SK-N-MC (cell line): ENCODE data around the gene TBCB.

Experiments
- DNase-seq: peaks from one replicate; pipeline ENCODE4 v3.0.0-alpha.2; 2011; ENCODE audit warnings: low read depth, low spot score
- H3K27ac ChIP-seq: fragments of 200-600 bp; sonication (generic); 2 replicates; pipeline ENCODE4 v1.5.1; 2016; ENCODE audit warnings: mixed run types
- H3K36me3 ChIP-seq: fragments of 200-600 bp; sonication (generic); 2 replicates; pipeline ENCODE4 v1.6.1; 2017; ENCODE audit warnings: antibody characterized with exemption, low read length, mixed read lengths; ENCODE audit not compliant: insufficient read depth
- H3K4me3 ChIP-seq: fragments of 200-600 bp; sonication (generic); 2 replicates; pipeline ENCODE4 v1.5.1; 2016
- H3K9ac ChIP-seq: fragments of 200-600 bp; sonication (generic); 2 replicates; pipeline ENCODE4 v1.8.0; 2017; ENCODE audit warnings: mixed run types, mixed read lengths; ENCODE audit not compliant: insufficient read length
- H3K9me3 ChIP-seq: fragments of 200-600 bp; sonication (generic); 2 replicates; pipeline ENCODE4 v1.6.1; 2017; ENCODE audit warnings: low read depth, mild to moderate bottlenecking, antibody characterized with exemption, low read length, moderate library complexity, mixed read lengths
- EZH2 ChIP-seq: fragments of 200-600 bp; sonication (generic); IDR thresholded peaks from one replicate; pipeline ENCODE4 v1.6.1; 2017; ENCODE audit warnings: antibody characterized with exemption
- FOXP2 ChIP-seq: optimal IDR thresholded peaks from 2 replicates; pipeline ENCODE3; 2011; ENCODE audit warnings: mild to moderate bottlenecking, moderate library complexity; ENCODE audit not compliant: insufficient read depth; ENCODE audit errors: extremely low read length, control extremely low read depth
- POLR2AphosphoS5 ChIP-seq: IDR thresholded peaks from 2 replicates; pipeline ENCODE4 v1.6.1; 2012; ENCODE audit warnings: mild to moderate bottlenecking, low read depth, low read length, borderline replicate concordance

The TBCB gene

GRCh38 chr19:36097036-36097435 lies 18.2 kb upstream of the TBCB start:
- TF ChIP-seq POLR2AphosphoS5, result no peak
- TF ChIP-seq EZH2, result no peak
- no peak for TF ChIP-seq FOXP2
- DNase-seq, result no peak
- Histone ChIP-seq H3K36me3 (peaks cover 19% of the 10 kb centered on the region; the same call in 1 of the 2 replicates), H3K27ac (no peak overlapping the region), H3K9me3 (no peaks in the 10 kb centered on the region), H3K4me3 (no peak overlapping the region), H3K9ac (no peak overlapping the region)

DNA sequence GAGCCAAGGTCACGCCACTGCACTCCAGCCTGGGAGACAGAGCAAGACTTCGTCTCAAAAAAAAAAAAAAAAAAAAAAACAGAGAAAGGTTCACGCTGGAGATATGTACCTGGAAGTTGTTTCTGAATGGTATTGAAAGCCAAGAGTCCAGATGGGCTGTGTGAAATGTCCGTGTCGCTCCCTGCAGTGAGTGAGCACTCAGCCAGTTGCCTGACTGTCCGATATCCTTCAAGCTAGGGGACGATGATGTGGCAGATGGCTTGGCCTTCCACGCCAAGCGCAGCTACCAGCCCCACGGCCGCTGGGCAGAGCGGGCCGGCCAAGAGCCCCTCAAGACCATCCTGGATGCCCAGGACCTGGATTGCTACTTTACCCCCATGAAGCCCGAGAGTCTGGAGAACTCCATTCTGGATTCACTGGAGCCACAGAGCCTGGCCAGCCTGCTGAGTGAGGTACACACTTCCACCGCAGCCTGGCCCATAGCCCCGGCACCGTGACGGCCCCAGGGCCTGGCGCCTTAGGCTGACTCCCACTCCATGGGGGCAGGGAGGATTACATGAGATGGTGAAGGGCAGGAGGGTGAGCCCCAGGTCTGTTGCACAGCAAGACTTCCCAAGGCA lies 16.0 kb upstream of the TBCB start:
- DNase-seq, result no peak
- no peak for TF ChIP-seq EZH2
- TF ChIP-seq POLR2AphosphoS5, result no peak
- no peak for TF ChIP-seq FOXP2
- H3K9ac ChIP-seq, result no peak overlapping the region
- no peaks in the 10 kb centered on the region for H3K9me3 ChIP-seq
- no peak overlapping the region for H3K27ac ChIP-seq
- H3K36me3 ChIP-seq, result peaks cover 11% of the 10 kb centered on the region; the same call in 1 of the 2 replicates
- H3K4me3 ChIP-seq, result no peak overlapping the region

DNA sequence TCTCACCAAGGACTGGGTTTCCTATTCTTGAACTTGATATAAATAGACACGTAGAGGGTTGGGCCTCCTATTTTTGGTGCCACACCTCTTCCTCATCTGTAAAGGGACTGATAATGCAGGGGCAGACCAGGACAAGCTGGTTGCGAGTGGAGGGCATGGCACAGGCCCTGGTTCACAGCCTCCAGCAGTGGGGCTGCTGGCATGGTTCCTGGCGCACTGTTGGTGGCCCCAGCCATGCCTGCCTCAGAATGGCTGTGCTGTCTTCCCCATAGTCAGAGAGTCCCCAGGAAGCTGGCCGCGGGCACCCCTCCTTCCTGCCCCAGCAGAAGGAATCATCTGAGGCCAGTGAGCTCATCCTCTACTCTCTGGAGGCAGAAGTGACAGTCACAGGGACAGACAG lies 14.8 kb upstream of the TBCB start:
- H3K4me3 ChIP-seq, result no peak overlapping the region
- peaks cover 22% of the 10 kb centered on the region; the same call in 1 of the 2 replicates for H3K36me3 ChIP-seq
- no peaks in the 10 kb centered on the region for H3K9me3 ChIP-seq
- no peak overlapping the region for H3K27ac ChIP-seq
- no peak for TF ChIP-seq POLR2AphosphoS5
- no peak for TF ChIP-seq EZH2
- no peak for TF ChIP-seq FOXP2
- no peak overlapping the region for H3K9ac ChIP-seq
- no peak for DNase-seq

DNA sequence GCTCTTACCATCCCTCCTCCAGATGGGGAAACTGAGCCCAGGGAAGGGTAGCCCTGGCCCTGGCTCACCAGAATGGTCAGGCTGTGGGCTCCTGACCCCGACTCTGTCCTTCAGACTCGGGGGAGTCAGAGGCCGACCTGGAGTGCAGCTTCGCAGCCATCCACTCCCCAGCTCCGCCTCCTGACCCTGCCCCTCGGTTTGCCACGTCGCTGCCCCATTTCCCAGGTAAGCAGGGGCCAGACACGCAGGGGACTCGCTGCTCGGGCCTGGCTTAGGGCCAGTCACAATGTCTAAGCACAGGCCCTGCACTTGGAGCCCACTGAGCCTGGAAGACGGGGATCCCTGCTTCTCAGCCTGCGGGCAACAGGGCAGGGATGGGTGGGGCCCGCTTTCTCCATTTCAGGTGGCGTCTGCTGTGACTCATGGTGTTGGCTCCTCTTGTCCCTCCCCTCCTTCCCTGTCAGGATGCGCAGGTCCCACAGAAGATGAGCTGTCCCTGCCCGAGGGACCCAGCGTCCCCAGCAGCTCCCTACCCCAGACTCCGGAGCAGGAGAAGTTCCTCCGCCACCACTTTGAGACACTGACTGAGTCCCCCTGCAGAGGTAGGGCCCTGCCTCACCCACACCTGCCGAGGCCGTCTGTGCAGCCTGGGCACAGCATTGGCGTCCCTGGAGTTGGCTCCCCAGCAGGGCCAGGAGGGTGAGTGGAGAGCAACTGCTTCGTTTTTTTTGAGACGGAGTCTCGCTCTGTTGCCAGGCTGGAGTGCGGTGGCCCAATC lies 13.5 kb upstream of the TBCB start:
- no peaks in the 10 kb centered on the region for H3K9me3 ChIP-seq
- no peak overlapping the region for H3K4me3 ChIP-seq
- H3K9ac ChIP-seq, result no peak overlapping the region
- TF ChIP-seq POLR2AphosphoS5 (no peak), FOXP2 (no peak), EZH2 (no peak)
- no peak for DNase-seq
- H3K36me3 ChIP-seq, result peaks cover 22% of the 10 kb centered on the region; the same call in 1 of the 2 replicates
- no peak overlapping the region for H3K27ac ChIP-seq

DNA sequence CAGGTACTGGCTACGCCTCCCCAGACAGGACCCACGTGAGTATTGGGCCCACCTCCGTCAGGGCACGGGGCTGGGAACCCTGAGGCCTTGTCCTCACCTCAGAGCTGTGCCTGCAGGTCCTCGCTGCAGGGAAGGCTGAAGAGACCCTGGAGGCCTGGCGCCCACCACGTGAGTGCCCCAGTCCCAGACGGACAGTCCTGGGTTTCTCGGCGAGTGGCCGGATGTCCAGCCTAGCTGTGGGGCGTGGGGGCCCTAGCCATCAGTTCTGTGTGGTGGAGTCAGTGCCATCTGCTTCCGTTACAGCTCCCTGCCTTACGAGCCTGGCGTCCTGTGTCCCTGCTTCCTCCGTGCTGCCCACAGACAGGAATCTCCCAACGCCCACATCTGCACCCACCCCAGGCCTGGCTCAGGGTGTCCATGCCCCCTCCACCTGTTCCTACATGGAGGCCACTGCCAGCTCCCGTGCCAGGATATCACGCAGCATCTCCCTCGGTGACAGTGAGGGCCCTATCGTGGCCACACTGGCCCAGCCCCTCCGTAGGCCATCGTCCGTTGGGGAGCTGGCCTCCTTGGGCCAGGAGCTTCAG lies 12.1 kb upstream of the TBCB start:
- peaks cover 17% of the 10 kb centered on the region; the same call in 1 of the 2 replicates for H3K36me3 ChIP-seq

GRCh38 chr19:36103842-36104552 lies 11.3 kb upstream of the TBCB start:
- H3K36me3 ChIP-seq, result peaks cover 17% of the 10 kb centered on the region; the same call in 1 of the 2 replicates
- TF ChIP-seq POLR2AphosphoS5, result no peak
- TF ChIP-seq FOXP2, result no peak
- TF ChIP-seq EZH2, result no peak

More for the DNA sequence above, 12.1 kb upstream of the TBCB start:
- Histone ChIP-seq H3K4me3 (no peak overlapping the region), H3K9ac (no peak overlapping the region), H3K27ac (no peak overlapping the region), H3K9me3 (no peaks in the 10 kb centered on the region)
- TF ChIP-seq POLR2AphosphoS5 (no peak), FOXP2 (no peak)
- no peak for DNase-seq

DNA sequence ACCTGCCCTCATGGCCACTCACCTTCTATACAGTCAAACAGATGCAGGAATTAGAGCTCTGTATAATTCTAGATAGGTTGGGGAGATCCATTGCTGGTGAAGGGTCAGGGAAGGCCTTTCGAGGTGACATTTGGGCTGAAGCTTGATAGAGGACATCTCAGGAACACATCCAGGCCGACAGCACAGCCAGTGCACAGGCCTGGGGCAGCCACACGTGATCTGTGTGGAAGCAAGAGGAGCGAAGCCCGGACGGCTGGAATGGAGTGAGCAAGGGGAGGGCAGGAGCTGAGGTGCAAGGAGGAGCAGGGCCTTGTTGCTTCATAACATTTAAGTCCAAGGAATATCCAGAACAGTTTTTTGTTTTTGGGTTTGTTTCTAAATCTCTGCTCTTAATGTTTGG lies 8.8 kb upstream of the TBCB start:
- Histone ChIP-seq H3K27ac (0 out of 2 replicates have a peak overlapping the region, but pooled peaks have one; percentile 31), H3K4me3 (no peak overlapping the region), H3K36me3 (peaks cover 17% of the 10 kb centered on the region; the same call in 1 of the 2 replicates), H3K9me3 (no peaks in the 10 kb centered on the region), H3K9ac (no peak overlapping the region)
- DNase-seq, result no peak
- TF ChIP-seq FOXP2 (no peak), POLR2AphosphoS5 (no peak), EZH2 (no peak)

More at GRCh38 chr19:36103842-36104552, 11.3 kb upstream of the TBCB start:
- Histone ChIP-seq H3K27ac (no peak overlapping the region), H3K9me3 (no peaks in the 10 kb centered on the region), H3K4me3 (no peak overlapping the region), H3K9ac (no peak overlapping the region)
- no peak for DNase-seq

DNA sequence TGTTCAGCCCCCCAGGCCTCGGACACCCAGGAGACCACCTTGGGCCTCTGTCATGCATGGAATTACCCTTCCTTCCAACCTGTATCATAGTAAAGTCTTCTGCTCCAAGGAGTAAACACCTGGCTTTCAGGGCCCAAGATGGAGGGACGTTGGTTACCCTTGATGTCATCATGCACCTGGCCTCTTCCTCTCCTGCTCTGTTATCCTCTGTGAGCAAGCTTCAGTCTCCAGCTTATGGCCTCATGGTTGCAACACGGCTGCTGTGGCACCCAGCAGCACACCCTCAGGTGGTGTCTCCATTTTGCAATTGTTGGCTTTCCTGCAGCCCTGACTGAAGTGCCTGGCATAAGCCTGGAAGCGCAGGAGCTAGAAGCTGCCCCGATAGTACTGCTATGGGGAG lies 8.3 kb upstream of the TBCB start:
- no peak overlapping the region for H3K4me3 ChIP-seq
- no peak for DNase-seq
- H3K9me3 ChIP-seq, result no peaks in the 10 kb centered on the region
- TF ChIP-seq EZH2 (no peak), POLR2AphosphoS5 (no peak), FOXP2 (no peak)
- no peak overlapping the region for H3K27ac ChIP-seq
- no peak overlapping the region for H3K9ac ChIP-seq
- H3K36me3 ChIP-seq, result peaks cover 17% of the 10 kb centered on the region; the same call in 1 of the 2 replicates
